GM23338 (cell line): ENCODE results near the gene ABI3. TPM values are rescaled to one million over a fixed set of nuclear protein-coding genes. Genes with fewer than 3 reads are reported as not detected.

Experiments
- ATAC-seq: fragments of 200-7000 bp; cut with Tn5 transposase; 3 replicates; pipeline ENCODE4 v1.9.1; 2020
- DNase-seq: peaks from one replicate; pipeline ENCODE4 v3.0.0-alpha.2; 2015; ENCODE audit warnings: low spot score
- H2AFZ ChIP-seq: fragments of 200-600 bp; sonication (generic); 2 replicates; pipeline ENCODE4 v1.8.0; 2016; ENCODE audit warnings: antibody characterized with exemption, mild to moderate bottlenecking, moderate library complexity
- H3F3A ChIP-seq: fragments of 200-600 bp; sonication (generic); replicated peaks from 2 replicates; pipeline ENCODE4 v1.8.0; 2017; ENCODE audit warnings: antibody characterized with exemption, mixed run types, low read depth
- H3K27ac ChIP-seq: fragments of 200-600 bp; sonication (generic); 2 replicates; pipeline ENCODE4 v1.6.1; 2016; ENCODE audit warnings: low read depth
- H3K27me3 ChIP-seq: fragments of 200-600 bp; sonication (generic); 2 replicates; pipeline ENCODE4 v1.8.0; 2016; ENCODE audit warnings: mild to moderate bottlenecking, mixed run types, moderate library complexity; ENCODE audit not compliant: insufficient read depth
- H3K36me3 ChIP-seq: fragments of 200-600 bp; sonication (generic); 2 replicates; pipeline ENCODE4 v1.8.0; 2016; ENCODE audit warnings: mild to moderate bottlenecking; ENCODE audit not compliant: insufficient read depth
- H3K4me1 ChIP-seq: fragments of 200-600 bp; sonication (generic); 2 replicates; pipeline ENCODE4 v1.8.0; 2016; ENCODE audit warnings: mild to moderate bottlenecking, moderate library complexity; ENCODE audit not compliant: insufficient read depth
- H3K4me2 ChIP-seq: fragments of 200-600 bp; sonication (generic); 2 replicates; pipeline ENCODE4 v1.7.1; 2017; ENCODE audit warnings: mixed run types
- H3K4me3 ChIP-seq: fragments of 200-600 bp; sonication (generic); 2 replicates; pipeline ENCODE4 v1.6.1; 2016; ENCODE audit warnings: mixed run types
- H3K79me2 ChIP-seq: fragments of 200-600 bp; sonication (generic); replicated peaks from 2 replicates; pipeline ENCODE4 v1.8.0; 2017; ENCODE audit warnings: mild to moderate bottlenecking; ENCODE audit not compliant: insufficient read depth
- H3K9me2 ChIP-seq: fragments of 200-600 bp; sonication (generic); 2 replicates; pipeline ENCODE4 v1.8.0; 2017; ENCODE audit not compliant: insufficient read depth
- H4K20me1 ChIP-seq: fragments of 200-600 bp; sonication (generic); replicated peaks from 2 replicates; pipeline ENCODE4 v1.8.0; 2017; ENCODE audit warnings: mild to moderate bottlenecking; ENCODE audit not compliant: insufficient read depth
- H3K27ac Mint-ChIP-seq: 2 replicates; pipeline ENCODE4 v1.8.0; 2020; ENCODE audit warnings: inconsistent platforms, mild to moderate bottlenecking, moderate library complexity, mixed read lengths
- H3K27me3 Mint-ChIP-seq: 3 replicates; pipeline ENCODE4 v1.8.0; 2022; ENCODE audit warnings: low read depth, mild to moderate bottlenecking, moderate library complexity, mixed read lengths, inconsistent platforms; ENCODE audit not compliant: insufficient read depth, poor library complexity
- H3K36me3 Mint-ChIP-seq: 3 replicates; pipeline ENCODE4 v1.8.0; 2021; ENCODE audit warnings: low read depth, mild to moderate bottlenecking, inconsistent platforms, moderate library complexity, mixed read lengths
- H3K4me1 Mint-ChIP-seq: 3 replicates; pipeline ENCODE4 v1.8.0; 2020; ENCODE audit warnings: mild to moderate bottlenecking, inconsistent platforms, mixed read lengths
- H3K4me3 Mint-ChIP-seq: 3 replicates; pipeline ENCODE4 v1.8.0; 2021; ENCODE audit warnings: moderate library complexity, mild to moderate bottlenecking, inconsistent platforms, mixed read lengths
- H3K9me3 Mint-ChIP-seq: 3 replicates; pipeline ENCODE4 v1.8.0; 2020; ENCODE audit warnings: moderate library complexity, mild to moderate bottlenecking, inconsistent platforms, mixed read lengths
- CREB1 ChIP-seq: fragments of 250-450 bp; sonication (Bioruptor Pico); IDR thresholded peaks from 2 replicates; pipeline ENCODE4 v1.5.0; 2020; ENCODE audit warnings: low read depth, mild to moderate bottlenecking, moderate library complexity
- CTCF ChIP-seq, 2 experiments: fragments of 200-600 bp in 1 of 2; sonication (generic) in 1 of 2; conservative IDR thresholded peaks; 2 replicates each; pipeline versions ENCODE4 v1.5.1 to v1.6.1; 2016 to 2017; ENCODE audit warnings: antibody characterized with exemption in 2 of 2, low read depth in 2 of 2, mild to moderate bottlenecking in 2 of 2, moderate library complexity in 1 of 2
- ETS1 ChIP-seq: IDR thresholded peaks from 2 replicates; pipeline ENCODE4 v1.6.1; 2016; ENCODE audit warnings: antibody characterized with exemption
- EZH2 ChIP-seq: fragments of 200-600 bp; sonication (generic); IDR thresholded peaks from one replicate; pipeline ENCODE4 v1.8.0; 2017; ENCODE audit warnings: antibody characterized with exemption, mild to moderate bottlenecking, low read depth; ENCODE audit not compliant: unreplicated experiment
- EZH2phosphoT487 ChIP-seq: fragments of 200-600 bp; sonication (generic); IDR thresholded peaks from one replicate; pipeline ENCODE4 v1.8.1; 2018; ENCODE audit warnings: antibody characterized with exemption; ENCODE audit not compliant: unreplicated experiment
- JUNB ChIP-seq: IDR thresholded peaks from one replicate; pipeline ENCODE4 v1.6.1; 2016; ENCODE audit warnings: antibody characterized with exemption; ENCODE audit not compliant: unreplicated experiment
- NANOG ChIP-seq: IDR thresholded peaks from 2 replicates; pipeline ENCODE4 v1.6.1; 2016; ENCODE audit warnings: antibody characterized with exemption, borderline replicate concordance
- POLR2AphosphoS5 ChIP-seq: IDR thresholded peaks from 2 replicates; pipeline ENCODE4 v1.6.1; 2016; ENCODE audit warnings: antibody characterized with exemption, low read depth
- REST ChIP-seq: IDR thresholded peaks from one replicate; pipeline ENCODE4 v1.6.1; 2018; ENCODE audit warnings: antibody characterized with exemption; ENCODE audit not compliant: unreplicated experiment
- STAT1 ChIP-seq: IDR thresholded peaks from one replicate; pipeline ENCODE4 v1.6.1; 2016; ENCODE audit warnings: antibody characterized with exemption; ENCODE audit not compliant: unreplicated experiment
- ZNF114 ChIP-seq: fragments of 250-450 bp; sonication (Bioruptor Pico); IDR thresholded peaks from 2 replicates; pipeline ENCODE4 v1.5.0; 2020; ENCODE audit warnings: mild to moderate bottlenecking, moderate library complexity
- ZNF331 ChIP-seq: fragments of 250-450 bp; sonication (Bioruptor Pico); IDR thresholded peaks from 2 replicates; pipeline ENCODE4 v1.5.0; 2020; ENCODE audit warnings: low read depth, mild to moderate bottlenecking, moderate library complexity
- ZNF462 ChIP-seq: fragments of 250-450 bp; sonication (Bioruptor Pico); IDR thresholded peaks from 2 replicates; pipeline ENCODE4 v1.5.0; 2020; ENCODE audit warnings: mild to moderate bottlenecking, moderate library complexity
- polyA plus RNA-seq: library from polyadenylated mRNA; unstranded; fragments of >200 nt; fragmentation: Nextera tagmentation; extraction: Ambion mirVana; gene quantifications from 2 replicates; pipeline ENCODE4 v1.2.1, GENCODE V29; 2016
- total RNA-seq: library from RNA; depleted of rRNA; stranded (reverse); fragments of >200 nt; shearing (Covaris generic); gene quantifications from 2 replicates; pipeline ENCODE4 v1.2.3, GENCODE V29; 2014

The ABI3 gene
- total and polyA plus RNA-seq, 2 experiments from 2014 or later = 1.8 to 3.0 TPM

- H4K20me1 ChIP-seq = no peaks in the 10 kb centered on the region
- Mint-ChIP-seq H3K9me3 (no peaks in the 10 kb centered on the region), H3K4me1 (peaks cover 15% of the 10 kb centered on the region), H3K36me3 (no peaks in the 10 kb centered on the region), H3K4me3 (no peak overlapping the region), H3K27me3 (peaks cover 3% of the 10 kb centered on the region), H3K27ac (no peak overlapping the region)
- TF ChIP-seq NANOG (no peak), EZH2phosphoT487 (no peak), EZH2 (no peak), REST (no peak), CTCF (conservative IDR thresholded peaks at IDR 0.05; ENCODE audit: low read depth in 2 of 2) (no peak), POLR2AphosphoS5 (no peak), STAT1 (no peak), ZNF331 (CRISPR knock-in tag) (no peak), ZNF114 (no peak), ZNF462 (CRISPR knock-in tag) (no peak), CREB1 (CRISPR knock-in tag) (no peak), ETS1 (no peak), JUNB (no peak)
- no peaks in the 10 kb centered on the region for H3K27me3 ChIP-seq
- H3K36me3 ChIP-seq = no peaks in the 10 kb centered on the region
- no peak overlapping the region for H3K4me2 ChIP-seq
- no peak overlapping the region for H3K4me3 ChIP-seq
- H3F3A ChIP-seq = no peaks in the 10 kb centered on the region
- DNase-seq (no peak), ATAC-seq (no peak)
- peaks cover 15% of the 10 kb centered on the region for H3K4me1 ChIP-seq
- H3K27ac ChIP-seq = no peak overlapping the region
- no peaks in the 10 kb centered on the region for H3K9me2 ChIP-seq
- no peak overlapping the region for H2AFZ ChIP-seq
- no peaks in the 10 kb centered on the region for H3K79me2 ChIP-seq
Measured at GRCh38 chr17:49239963-49240362, 29.5 kb downstream of the ABI3 start.
